GM12878 (cell line): Measurements from ENCODE around the gene CHRM4. TPM values are rescaled to one million over a fixed set of nuclear protein-coding genes. Genes with fewer than 3 reads are reported as not detected.

Experiments used
- ATAC-seq: fragments of 200-7000 bp; cut with Tn5 transposase; 3 replicates; pipeline ENCODE4 v1.9.1; 2020; ENCODE audit warnings: mild to moderate bottlenecking, moderate library complexity
- BruUV-seq: library from RNA; stranded (reverse); fragments of 400-500 nt; replicated peaks from 2 replicates; lab custom pipeline; 2021; lab: Mats Ljungman, UMichigan
- CTCF ChIA-PET: fragments of 300-600 bp; sonication (Branson Sonifier 250); formaldehyde crosslinking; extraction: SDS; loops from one replicate; lab custom pipeline; 2021; ENCODE audit warnings: inconsistent platforms; lab: Yijun Ruan, JAX
- POLR2A ChIA-PET: fragments of 350-600 bp; formaldehyde crosslinking; extraction: SDS; loops from one replicate; lab custom pipeline; 2021; ENCODE audit warnings: inconsistent platforms; lab: Charles Lee
- RAD21 ChIA-PET: fragments of 300-600 bp; sonication (Branson Sonifier 250); formaldehyde crosslinking; loops from one replicate; lab custom pipeline; 2023; ENCODE audit warnings: antibody characterized with exemption; ENCODE audit not compliant: unreplicated experiment; lab: Charles Lee
- SMC1A ChIA-PET: fragments of 300-600 bp; sonication (Branson Sonifier 250); formaldehyde crosslinking; loops from one replicate; lab custom pipeline; 2023; ENCODE audit not compliant: unreplicated experiment, uncharacterized antibody; lab: Charles Lee
- DNase-seq: peaks from one replicate; pipeline ENCODE4 v3.0.0-alpha.2; 2011; ENCODE audit warnings: low read depth, low spot score
- FAIRE-seq: peaks from 3 replicates; lab custom pipeline; 2011; peaks lifted over from hg19 to GRCh38; lab: Jason Lieb, UNC
- H2AFZ ChIP-seq: 2 replicates; pipeline ENCODE4 v1.6.0; 2011; ENCODE audit warnings: low read depth, low read length, control low read depth; ENCODE audit not compliant: control insufficient read depth
- H3K27ac ChIP-seq: 2 replicates; pipeline ENCODE4 v1.5.1; 2011; ENCODE audit warnings: control low read depth; ENCODE audit not compliant: control insufficient read depth, insufficient read depth
- H3K27me3 ChIP-seq, 2 experiments: replicated peaks in 1 of 2; 2 replicates each; pipeline versions ENCODE4 v1.6.0 to v1.6.1; 2011; ENCODE audit warnings: low read length in 1 of 2; ENCODE audit not compliant: control insufficient read depth in 2 of 2, insufficient read depth in 2 of 2
- H3K36me3 ChIP-seq, 2 experiments: 2 replicates each; pipeline ENCODE4 v1.5.1; 2011; ENCODE audit warnings: low read length in 1 of 2; ENCODE audit not compliant: control insufficient read depth in 2 of 2, insufficient read depth in 2 of 2
- H3K4me1 ChIP-seq: 2 replicates; pipeline ENCODE4 v1.6.1; 2011; ENCODE audit warnings: mild to moderate bottlenecking, low read length, moderate library complexity, mixed read lengths; ENCODE audit not compliant: control insufficient read depth, insufficient read depth
- H3K4me2 ChIP-seq: 2 replicates; pipeline ENCODE4 v1.6.0; 2011; ENCODE audit warnings: control low read depth; ENCODE audit not compliant: control insufficient read depth, insufficient read depth
- H3K4me3 ChIP-seq: fragments of 200-600 bp; sonication (generic); 2 replicates; pipeline ENCODE4 v1.5.1; 2016
- H3K79me2 ChIP-seq: 2 replicates; pipeline ENCODE4 v1.6.0; 2011; ENCODE audit warnings: low read length; ENCODE audit not compliant: control insufficient read depth, insufficient read depth
- H3K9ac ChIP-seq: 2 replicates; pipeline ENCODE4 v1.8.0; 2011; ENCODE audit warnings: low read length, control low read depth, mixed read lengths; ENCODE audit not compliant: control insufficient read depth, insufficient read depth
- H3K9me3 ChIP-seq: replicated peaks from 3 replicates; pipeline ENCODE4 v1.5.1; 2011; ENCODE audit warnings: mild to moderate bottlenecking, low read length; ENCODE audit not compliant: control insufficient read depth, insufficient read depth
- H4K20me1 ChIP-seq: 2 replicates; pipeline ENCODE4 v1.6.0; 2011; ENCODE audit not compliant: control insufficient read depth, insufficient read depth
- BHLHE40 ChIP-seq, 2 experiments: fragments of 450-650 bp in 1 of 2; IDR thresholded peaks; 2 replicates each; pipeline ENCODE4 v1.6.1; 2011 to 2017; ENCODE audit warnings: low read depth in 2 of 2, borderline replicate concordance in 1 of 2, improper control_type of control experiment in 1 of 2, low read length in 1 of 2, mild to moderate bottlenecking in 1 of 2
- EED ChIP-seq: sonication (generic); IDR thresholded peaks from 2 replicates; pipeline ENCODE4 v1.6.1; 2016; ENCODE audit warnings: antibody characterized with exemption, low read depth
- EZH2 ChIP-seq: IDR thresholded peaks from 2 replicates; pipeline ENCODE4 v1.6.1; 2012; ENCODE audit warnings: low read depth, mild to moderate bottlenecking, control low read depth, inconsistent platforms, low read length, borderline replicate concordance; ENCODE audit not compliant: control insufficient read depth
- NR2F1 ChIP-seq: fragments of 450-650 bp; conservative IDR thresholded peaks from 2 replicates; pipeline ENCODE4 v1.6.1; 2017; ENCODE audit warnings: mild to moderate bottlenecking
- RCOR1 ChIP-seq: conservative IDR thresholded peaks from 2 replicates; pipeline ENCODE4 v1.6.1; 2012; ENCODE audit warnings: low read depth, low read length, improper control_type of control experiment
- WGBS: methylation state at CpG from one replicate; pipeline ENCODE4 v1.1.6; 2016; ENCODE audit warnings: low lambda C conversion rate; ENCODE audit not compliant: insufficient replicate concordance, insufficient coverage; ENCODE audit errors: missing lambda C conversion rate; 5-methylcytosine and 5-hydroxymethylcytosine counted together
- in situ Hi-C: fragments of 300-500 bp; cut with MboI; formaldehyde crosslinking; loops from 9 replicates; pipeline ENCODE4 v1.14.3; 2018; ENCODE audit warnings: mixed read lengths
- intact Hi-C: fragments of 100-400 bp; cut with micrococcal nuclease; formaldehyde crosslinking; loops from one replicate; pipeline ENCODE4 v1.14.2; 2022; ENCODE audit not compliant: unreplicated experiment
- polyA plus RNA-seq, 11 experiments: library from polyadenylated mRNA; depleted of rRNA in 4 of 11; unstranded in 6 of 11; stranded (reverse) in 5 of 11; fragments of >200 nt; fragmentation: Nextera tagmentation in 4 of 11; fragmentation: Illumina TruSeq in 1 of 11; extraction: Ambion mirVana in 4 of 11; extraction: Trizol in 1 of 11; gene quantifications; 1 replicate in 1 of 11; 2 replicates in 10 of 11; pipeline versions ENCODE4 v1.2.1 to v1.2.3, GENCODE V29; 2011 to 2016; ENCODE audit warnings: inconsistent platforms in 2 of 11, missing spikeins in 2 of 11, low read depth in 1 of 11
- total RNA-seq, 4 experiments: library from RNA; depleted of rRNA in 3 of 4; stranded (reverse); fragments of >200 nt in 3 of 4; fragmentation: Illumina TruSeq in 1 of 4; extraction: Trizol in 1 of 4; gene quantifications; 2 replicates each; pipeline versions ENCODE4 v1.2.1 to v1.2.3, GENCODE V29; 2013 to 2021
- TF ChIP-seq, protein P1 (sequence below), 3 experiments: IDR thresholded peaks in 2 of 3; conservative IDR thresholded peaks in 1 of 3; 2 replicates each; pipeline ENCODE4 v1.5.1; 2011; ENCODE audit warnings: low read depth in 3 of 3, low read length in 3 of 3, mild to moderate bottlenecking in 3 of 3, control low read depth in 2 of 3, moderate library complexity in 2 of 3, inconsistent platforms in 1 of 3, mixed read lengths in 1 of 3; ENCODE audit not compliant: control insufficient read depth in 2 of 3, insufficient read depth in 1 of 3; ENCODE audit errors: extremely low read depth in 1 of 3

Gene CHRM4
- total and polyA plus RNA-seq, 10 of the 15 experiments (the other 5 are each of a cell fraction or from before 2014, with no cell fraction given): 0.12 to 0.23 (median 0.13) TPM; not detected in 7

GRCh38 chr11:46382646-46383403, 8.8 kb downstream of the CHRM4 start (continued):
- TF ChIP-seq, protein P1, sequence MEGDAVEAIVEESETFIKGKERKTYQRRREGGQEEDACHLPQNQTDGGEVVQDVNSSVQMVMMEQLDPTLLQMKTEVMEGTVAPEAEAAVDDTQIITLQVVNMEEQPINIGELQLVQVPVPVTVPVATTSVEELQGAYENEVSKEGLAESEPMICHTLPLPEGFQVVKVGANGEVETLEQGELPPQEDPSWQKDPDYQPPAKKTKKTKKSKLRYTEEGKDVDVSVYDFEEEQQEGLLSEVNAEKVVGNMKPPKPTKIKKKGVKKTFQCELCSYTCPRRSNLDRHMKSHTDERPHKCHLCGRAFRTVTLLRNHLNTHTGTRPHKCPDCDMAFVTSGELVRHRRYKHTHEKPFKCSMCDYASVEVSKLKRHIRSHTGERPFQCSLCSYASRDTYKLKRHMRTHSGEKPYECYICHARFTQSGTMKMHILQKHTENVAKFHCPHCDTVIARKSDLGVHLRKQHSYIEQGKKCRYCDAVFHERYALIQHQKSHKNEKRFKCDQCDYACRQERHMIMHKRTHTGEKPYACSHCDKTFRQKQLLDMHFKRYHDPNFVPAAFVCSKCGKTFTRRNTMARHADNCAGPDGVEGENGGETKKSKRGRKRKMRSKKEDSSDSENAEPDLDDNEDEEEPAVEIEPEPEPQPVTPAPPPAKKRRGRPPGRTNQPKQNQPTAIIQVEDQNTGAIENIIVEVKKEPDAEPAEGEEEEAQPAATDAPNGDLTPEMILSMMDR (IDR thresholded peaks at IDR 0.05 in 2 of 3, conservative IDR thresholded peaks at IDR 0.05 in 1 of 3; ENCODE audit: control insufficient read depth in 2 of 3, extremely low read depth in 1 of 3, insufficient read depth in 1 of 3, low read depth in 3 of 3, low read length in 3 of 3): peak in 2 of 3 experiments; percentile 17 to 26; a peak in 3 of 6 replicates
- TF ChIP-seq, all 136 proteins: peak for 3

- H3K4me3 ChIP-seq: peak overlapping the region; percentile 50; the same call in 1 of the 2 replicates
- peaks cover 0 to 3% of the 10 kb centered on the region in 2 experiments; a peak in 2 of 4 replicates for H3K36me3 ChIP-seq
- 16% methylated on average over 64 of the region's 66 CpGs for WGBS
- RAD21 ChIA-PET: interaction anchor here (1.0 kb wide), 1 partner anchor 98 kb away, joined by 3 read pairs; no protein-coding TSS in a partner anchor
- in situ Hi-C loops: no loop called here
- peaks cover 8% of the 10 kb centered on the region for H3K4me1 ChIP-seq
- no TSS peak for BruUV-seq
- H3K79me2 ChIP-seq: no peaks in the 10 kb centered on the region
- no peak for DNase-seq
- ATAC-seq: peak; percentile 20
- SMC1A ChIA-PET: no interaction called here
- POLR2A ChIA-PET: no interaction called here
- intact Hi-C loops: no loop called here
- no peak for FAIRE-seq
- peaks cover 6 to 14% of the 10 kb centered on the region in 2 experiments for H3K27me3 ChIP-seq
- H3K4me2 ChIP-seq: peak overlapping the region; percentile 93
- no peaks in the 10 kb centered on the region for H3K9me3 ChIP-seq
- no peaks in the 10 kb centered on the region for H4K20me1 ChIP-seq
- CTCF ChIA-PET: interaction anchor here (1.2 to 1.8 kb wide), 5 partner anchors 12 to 172 kb away, joined by 3 to 9 read pairs (median 5); no protein-coding TSS in a partner anchor
- H3K27ac ChIP-seq: no peak overlapping the region
- H3K9ac ChIP-seq: peak overlapping the region; percentile 35; the same call in 1 of the 2 replicates
- no peak overlapping the region for H2AFZ ChIP-seq
- TF ChIP-seq RCOR1 (no peak), EZH2 (no peak), EED (0 out of 2 replicates have a peak, but pooled peaks have one; percentile 18), NR2F1 (0 out of 2 replicates have a peak, but pooled peaks have one; percentile 47), BHLHE40 (IDR thresholded peaks at IDR 0.05; ENCODE audit: borderline replicate concordance in 1 of 2, low read depth in 2 of 2, low read length in 1 of 2) (peak in 1 of 2 experiments; percentile 37; a peak in 1 of 4 replicates)
Measured at GRCh38 chr11:46381819-46382645, 9.5 kb downstream of the CHRM4 start.
